Measurements from ENCODE around the gene RAI1.

Gene RAI1

DNA sequence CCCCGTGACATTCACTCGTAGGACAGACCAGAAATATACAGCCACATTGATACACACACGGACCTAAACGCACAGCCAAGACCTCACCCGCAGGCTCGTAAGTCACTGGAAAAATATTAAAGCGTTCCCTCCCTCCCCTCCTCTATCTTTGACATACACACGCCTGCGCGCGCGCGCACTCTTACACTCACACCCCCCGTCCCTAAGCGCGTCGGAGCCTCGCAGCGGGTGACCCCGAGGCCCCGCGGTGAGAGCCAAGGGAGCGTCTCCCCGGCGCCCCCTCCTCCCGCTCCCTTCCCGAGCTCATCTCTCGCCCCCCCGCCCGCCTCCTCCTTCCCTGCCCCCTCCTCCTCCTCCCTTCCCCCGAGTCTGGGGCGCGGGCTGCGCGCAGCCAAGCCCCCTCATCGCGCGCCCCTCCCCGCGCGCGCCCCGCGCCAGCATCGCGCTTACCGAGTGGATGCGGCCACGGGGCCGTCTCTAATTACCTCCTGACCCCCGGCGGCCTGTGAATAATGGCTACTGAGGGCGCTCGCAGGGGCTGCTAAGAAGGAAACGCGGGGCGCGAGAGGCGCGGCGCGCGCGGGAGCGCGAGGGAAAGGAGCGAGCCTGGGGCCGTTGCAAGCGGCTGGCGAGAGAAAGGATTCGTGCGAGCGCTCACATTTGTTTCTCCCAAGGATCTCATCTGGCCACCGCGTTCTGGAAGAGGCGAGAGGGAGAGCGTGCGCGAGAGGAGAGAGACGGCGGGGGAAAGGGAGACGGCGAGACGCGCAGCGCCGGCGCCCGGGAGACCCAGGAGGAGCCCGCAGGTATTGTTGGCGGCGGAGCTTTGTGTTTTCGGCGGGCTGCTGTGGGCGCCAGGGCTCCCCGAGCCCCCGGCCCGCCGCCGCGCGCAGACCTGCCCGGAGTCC, 42.4 kb downstream of the RAI1 start:
- peaks cover 0 to 2% (median 0%) of the 10 kb centered on the region in 5 donors for H3K36me3 ChIP-seq (ENCODE audit: control insufficient read depth in 5 of 5, insufficient read depth in 5 of 5, low read length in 5 of 5)
- peaks cover 5 to 16% (median 7%) of the 10 kb centered on the region in 5 donors for H3K27me3 ChIP-seq (ENCODE audit: control insufficient read depth in 5 of 5, insufficient read depth in 4 of 5, low read length in 5 of 5)
- no peaks in the 10 kb centered on the region for H3K9me3 ChIP-seq (ENCODE audit: control insufficient read depth in 5 of 5, low read length in 5 of 5)
- peak overlapping the region; percentile 40 to 67 (median 62) for H3K4me3 ChIP-seq (ENCODE audit: low read depth in 1 of 5, low read length in 5 of 5)
- peaks cover 0 to 53% (median 44%) of the 10 kb centered on the region in 5 donors for H3K4me1 ChIP-seq (ENCODE audit: control insufficient read depth in 5 of 5, insufficient read depth in 5 of 5, low read length in 5 of 5)
- no peak overlapping the region for H3K27ac ChIP-seq (ENCODE audit: low read depth, low read length)
- no peak overlapping the region for H3K9ac ChIP-seq (ENCODE audit: low read length in 5 of 5)

GRCh38 chr17:17724307-17725010, 43.2 kb downstream of the RAI1 start:
- Histone ChIP-seq H3K27ac (ENCODE audit: low read depth, low read length) (peak overlapping the region; percentile 10), H3K4me3 (ENCODE audit: low read depth in 1 of 5, low read length in 5 of 5) (peak overlapping the region; percentile 50 to 67 (median 62)), H3K27me3 (ENCODE audit: control insufficient read depth in 5 of 5, insufficient read depth in 4 of 5, low read length in 5 of 5) (peaks cover 5 to 16% (median 7%) of the 10 kb centered on the region in 5 donors), H3K9me3 (ENCODE audit: control insufficient read depth in 5 of 5, low read length in 5 of 5) (no peaks in the 10 kb centered on the region), H3K4me1 (ENCODE audit: control insufficient read depth in 5 of 5, insufficient read depth in 5 of 5, low read length in 5 of 5) (peaks cover 0 to 53% (median 44%) of the 10 kb centered on the region in 5 donors), H3K36me3 (ENCODE audit: control insufficient read depth in 5 of 5, insufficient read depth in 5 of 5, low read length in 5 of 5) (no peaks in the 10 kb centered on the region), H3K9ac (ENCODE audit: low read length in 5 of 5) (peak overlapping the region in 2 of 5 donors; percentile 30 to 41)

GRCh38 chr17:17725011-17725751, 43.9 kb downstream of the RAI1 start:
- Histone ChIP-seq H3K27me3 (ENCODE audit: control insufficient read depth in 5 of 5, insufficient read depth in 4 of 5, low read length in 5 of 5) (peaks cover 5 to 16% (median 7%) of the 10 kb centered on the region in 5 donors), H3K4me1 (ENCODE audit: control insufficient read depth in 5 of 5, insufficient read depth in 5 of 5, low read length in 5 of 5) (peaks cover 0 to 51% (median 44%) of the 10 kb centered on the region in 5 donors), H3K27ac (ENCODE audit: low read depth, low read length) (peak overlapping the region; percentile 10), H3K4me3 (ENCODE audit: low read depth in 1 of 5, low read length in 5 of 5) (peak overlapping the region in 3 of 5 donors; percentile 62 to 67 (median 63)), H3K36me3 (ENCODE audit: control insufficient read depth in 5 of 5, insufficient read depth in 5 of 5, low read length in 5 of 5) (no peaks in the 10 kb centered on the region), H3K9ac (ENCODE audit: low read length in 5 of 5) (no peak overlapping the region), H3K9me3 (ENCODE audit: control insufficient read depth in 5 of 5, low read length in 5 of 5) (no peaks in the 10 kb centered on the region)

DNA sequence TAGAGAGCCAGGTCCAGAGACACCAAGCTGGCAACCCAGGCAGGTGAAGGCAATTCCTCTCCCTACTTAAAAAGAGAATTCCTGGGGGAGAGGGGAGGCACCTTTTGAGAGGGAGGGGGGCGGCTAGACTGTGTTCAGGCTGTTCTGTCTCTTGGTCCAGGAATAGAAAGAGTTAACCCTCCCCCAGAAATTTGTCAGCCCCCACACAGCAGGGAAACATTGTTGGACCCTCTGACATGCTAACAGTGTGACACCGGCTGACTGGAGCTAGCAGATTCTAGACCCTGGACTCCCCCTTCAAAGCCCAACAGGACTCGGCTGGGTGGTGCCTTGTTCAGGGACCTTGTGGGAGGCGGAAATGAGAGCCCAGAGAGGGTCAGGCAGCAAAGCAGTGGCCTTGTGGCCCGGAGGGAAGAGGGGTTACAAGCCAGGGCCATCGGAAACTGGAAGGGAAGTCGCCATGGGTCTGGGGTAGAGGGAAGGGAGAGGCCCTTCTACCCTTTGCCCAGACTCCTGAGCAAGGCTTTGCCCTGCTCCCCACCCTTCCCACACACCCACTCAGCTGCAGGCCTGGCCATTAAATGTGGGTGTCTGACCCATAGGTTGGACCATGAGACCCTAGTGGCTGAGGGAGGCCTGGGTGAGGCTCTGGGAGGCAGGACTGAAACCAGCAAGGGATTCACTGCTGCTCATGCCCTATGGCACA, 44.6 kb downstream of the RAI1 start:
- H3K36me3 ChIP-seq (ENCODE audit: control insufficient read depth in 5 of 5, insufficient read depth in 5 of 5, low read length in 5 of 5): no peaks in the 10 kb centered on the region
- peaks cover 0 to 53% (median 44%) of the 10 kb centered on the region in 5 donors for H3K4me1 ChIP-seq (ENCODE audit: control insufficient read depth in 5 of 5, insufficient read depth in 5 of 5, low read length in 5 of 5)
- no peak overlapping the region for H3K27ac ChIP-seq (ENCODE audit: low read depth, low read length)
- H3K9me3 ChIP-seq (ENCODE audit: control insufficient read depth in 5 of 5, low read length in 5 of 5): no peaks in the 10 kb centered on the region
- H3K27me3 ChIP-seq (ENCODE audit: control insufficient read depth in 5 of 5, insufficient read depth in 4 of 5, low read length in 5 of 5): peaks cover 5 to 16% (median 7%) of the 10 kb centered on the region in 5 donors
- H3K4me3 ChIP-seq (ENCODE audit: low read depth in 1 of 5, low read length in 5 of 5): no peak overlapping the region
- H3K9ac ChIP-seq (ENCODE audit: low read length in 5 of 5): no peak overlapping the region

DNA sequence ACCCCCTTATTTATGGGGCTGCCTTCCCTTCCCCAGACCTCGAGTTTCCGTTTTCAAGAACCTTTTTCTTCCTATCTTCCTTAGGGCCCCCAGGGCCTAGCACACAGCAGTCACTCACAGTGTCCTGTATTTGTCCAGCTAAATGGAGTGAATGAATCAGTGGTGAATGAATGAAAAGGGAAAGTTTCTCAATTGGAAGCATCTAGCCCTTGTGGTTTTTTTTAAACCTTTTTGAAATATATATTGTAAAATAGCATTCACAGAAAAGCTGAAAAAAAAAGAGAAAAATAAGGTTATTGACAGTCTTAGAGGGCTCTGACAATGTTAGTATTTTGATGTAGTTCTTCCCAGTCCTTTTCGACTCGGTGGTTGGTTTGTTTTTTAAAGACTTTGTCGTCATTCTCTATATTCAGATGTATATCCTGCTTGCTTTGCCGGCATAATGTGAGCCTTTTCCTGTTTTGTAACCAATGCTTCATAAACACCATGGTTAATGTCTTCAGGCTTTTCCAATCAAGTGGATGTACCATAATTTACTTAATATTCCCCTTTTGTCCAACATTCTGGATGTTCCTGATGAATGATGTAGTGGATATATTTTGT, 45.3 kb downstream of the RAI1 start:
- Histone ChIP-seq H3K27ac (ENCODE audit: low read depth, low read length) (no peak overlapping the region), H3K9ac (ENCODE audit: low read length in 5 of 5) (no peak overlapping the region), H3K9me3 (ENCODE audit: control insufficient read depth in 5 of 5, low read length in 5 of 5) (no peaks in the 10 kb centered on the region), H3K4me3 (ENCODE audit: low read depth in 1 of 5, low read length in 5 of 5) (no peak overlapping the region), H3K27me3 (ENCODE audit: control insufficient read depth in 5 of 5, insufficient read depth in 4 of 5, low read length in 5 of 5) (peaks cover 5 to 14% (median 7%) of the 10 kb centered on the region in 5 donors), H3K36me3 (ENCODE audit: control insufficient read depth in 5 of 5, insufficient read depth in 5 of 5, low read length in 5 of 5) (no peaks in the 10 kb centered on the region), H3K4me1 (ENCODE audit: control insufficient read depth in 5 of 5, insufficient read depth in 5 of 5, low read length in 5 of 5) (peaks cover 0 to 54% (median 44%) of the 10 kb centered on the region in 5 donors)

- H3K9me3 ChIP-seq (ENCODE audit: control insufficient read depth in 5 of 5, low read length in 5 of 5): no peaks in the 10 kb centered on the region
Measured at GRCh38 chr17:17727111-17727659, 45.9 kb downstream of the RAI1 start.

DNA sequence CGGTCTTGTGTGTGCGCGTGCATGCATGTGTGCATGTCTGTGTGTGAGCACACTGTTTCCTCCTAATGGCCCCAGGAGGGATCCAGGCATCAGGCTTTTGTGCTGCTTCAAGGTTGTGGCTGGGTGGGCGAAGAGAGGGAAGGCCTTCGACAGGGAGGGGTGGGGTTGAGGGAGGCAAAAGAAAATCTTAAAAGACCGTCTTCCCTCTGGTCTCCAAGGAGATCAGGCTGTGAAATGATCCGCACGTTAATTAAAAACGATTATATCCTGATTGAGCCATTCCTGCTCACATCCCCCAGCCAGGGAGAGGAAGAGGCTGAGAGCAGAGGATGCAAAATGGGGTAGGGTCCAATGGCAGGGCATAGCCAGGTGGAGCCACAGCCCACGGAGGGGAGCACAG, 46.9 kb downstream of the RAI1 start:
- Histone ChIP-seq H3K27me3 (ENCODE audit: control insufficient read depth in 5 of 5, insufficient read depth in 4 of 5, low read length in 5 of 5) (peaks cover 0 to under 1% (median 0%) of the 10 kb centered on the region in 5 donors), H3K36me3 (ENCODE audit: control insufficient read depth in 5 of 5, insufficient read depth in 5 of 5, low read length in 5 of 5) (peaks cover 0 to 8% (median 3%) of the 10 kb centered on the region in 5 donors), H3K27ac (ENCODE audit: low read depth, low read length) (no peak overlapping the region), H3K4me3 (ENCODE audit: low read depth in 1 of 5, low read length in 5 of 5) (no peak overlapping the region), H3K4me1 (ENCODE audit: control insufficient read depth in 5 of 5, insufficient read depth in 5 of 5, low read length in 5 of 5) (peaks cover 0 to 41% (median 31%) of the 10 kb centered on the region in 5 donors), H3K9me3 (ENCODE audit: control insufficient read depth in 5 of 5, low read length in 5 of 5) (no peaks in the 10 kb centered on the region), H3K9ac (ENCODE audit: low read length in 5 of 5) (peak overlapping the region in 1 of 5 donors; percentile 13)

More at GRCh38 chr17:17727111-17727659, 45.9 kb downstream of the RAI1 start:
- no peak overlapping the region for H3K4me3 ChIP-seq (ENCODE audit: low read depth in 1 of 5, low read length in 5 of 5)
- H3K27ac ChIP-seq (ENCODE audit: low read depth, low read length): no peak overlapping the region
- H3K4me1 ChIP-seq (ENCODE audit: control insufficient read depth in 5 of 5, insufficient read depth in 5 of 5, low read length in 5 of 5): peaks cover 0 to 51% (median 41%) of the 10 kb centered on the region in 5 donors
- peaks cover under 1 to 11% (median 2%) of the 10 kb centered on the region in 5 donors for H3K27me3 ChIP-seq (ENCODE audit: control insufficient read depth in 5 of 5, insufficient read depth in 4 of 5, low read length in 5 of 5)
- H3K9ac ChIP-seq (ENCODE audit: low read length in 5 of 5): peak overlapping the region in 1 of 5 donors; percentile 32
- H3K36me3 ChIP-seq (ENCODE audit: control insufficient read depth in 5 of 5, insufficient read depth in 5 of 5, low read length in 5 of 5): peaks cover 0 to 1% (median 0%) of the 10 kb centered on the region in 5 donors

DNA sequence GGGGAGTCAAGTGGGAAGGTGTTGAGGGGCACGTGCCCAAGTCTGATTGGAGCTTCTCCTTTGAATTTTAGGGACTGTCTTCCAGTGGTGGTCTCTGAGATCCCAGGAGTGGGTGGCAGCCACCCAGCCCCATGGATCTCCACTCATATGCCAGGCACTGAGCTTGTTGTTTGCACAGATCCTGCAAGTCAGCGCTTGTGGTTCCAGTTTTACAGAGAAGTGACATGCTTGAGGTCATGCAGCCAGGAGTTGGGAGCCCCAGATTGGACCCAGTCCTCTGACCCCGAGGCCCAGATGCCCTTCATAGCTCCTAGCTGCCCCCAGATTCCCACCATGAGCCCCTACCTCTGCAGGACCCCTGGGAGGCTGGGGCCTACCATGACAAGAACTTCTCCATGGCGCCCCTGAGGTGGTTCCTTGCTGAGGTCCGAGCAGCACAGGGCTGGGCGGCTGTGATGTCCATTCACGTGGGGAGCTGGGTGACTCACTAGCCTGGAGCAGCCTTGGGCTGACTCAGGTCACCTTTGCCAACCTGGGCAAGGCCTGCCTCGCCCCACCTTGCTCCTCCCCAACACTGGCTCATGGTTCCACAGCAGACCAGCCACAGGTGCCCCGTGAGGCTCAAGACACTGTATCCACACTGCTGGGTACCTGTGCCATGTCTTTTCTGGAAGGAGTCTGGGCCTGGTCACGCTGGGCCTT, 47.4 kb downstream of the RAI1 start:
- Histone ChIP-seq H3K9me3 (ENCODE audit: control insufficient read depth in 5 of 5, low read length in 5 of 5) (no peaks in the 10 kb centered on the region), H3K36me3 (ENCODE audit: control insufficient read depth in 5 of 5, insufficient read depth in 5 of 5, low read length in 5 of 5) (peaks cover 0 to 8% (median 3%) of the 10 kb centered on the region in 5 donors), H3K9ac (ENCODE audit: low read length in 5 of 5) (no peak overlapping the region), H3K27ac (ENCODE audit: low read depth, low read length) (no peak overlapping the region), H3K27me3 (ENCODE audit: control insufficient read depth in 5 of 5, insufficient read depth in 4 of 5, low read length in 5 of 5) (no peaks in the 10 kb centered on the region), H3K4me1 (ENCODE audit: control insufficient read depth in 5 of 5, insufficient read depth in 5 of 5, low read length in 5 of 5) (peaks cover 0 to 37% (median 26%) of the 10 kb centered on the region in 5 donors), H3K4me3 (ENCODE audit: low read depth in 1 of 5, low read length in 5 of 5) (no peak overlapping the region)

All from subcutaneous abdominal adipose tissue (tissue), 5 donors.